GM18498 (cell line): ENCODE results near the gene EXOSC2.

Source experiments
- ATAC-seq: cut with Tn5 transposase; IDR thresholded peaks from one replicate; pipeline ENCODE4 v1.9.1; 2021; ENCODE audit warnings: mild to moderate bottlenecking, moderate library complexity; ENCODE audit not compliant: unreplicated experiment

EXOSC2 gene

DNA sequence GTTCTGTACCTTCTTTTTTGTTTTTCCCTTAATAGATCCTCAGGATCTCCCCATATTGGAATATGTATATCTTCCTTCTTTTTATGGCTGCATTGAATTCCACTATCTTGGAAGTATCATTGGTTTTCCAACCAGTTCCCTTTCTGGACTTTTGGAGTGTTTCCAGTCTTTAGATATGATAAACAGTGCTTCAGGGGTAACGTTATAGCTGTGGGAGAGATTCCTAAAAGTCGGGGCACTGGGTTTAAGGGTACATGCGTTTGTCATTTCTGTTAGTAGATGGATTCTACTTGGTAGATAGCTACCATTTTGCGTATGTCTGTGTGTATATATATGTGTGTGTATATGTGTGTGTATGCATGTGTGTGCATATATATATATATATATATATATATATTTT, 42.0 kb downstream of the EXOSC2 start:
- ATAC-seq, result no peak

- no peak for ATAC-seq
Measured at GRCh38 chr9:130736834-130737233, 43.3 kb downstream of the EXOSC2 start.

DNA sequence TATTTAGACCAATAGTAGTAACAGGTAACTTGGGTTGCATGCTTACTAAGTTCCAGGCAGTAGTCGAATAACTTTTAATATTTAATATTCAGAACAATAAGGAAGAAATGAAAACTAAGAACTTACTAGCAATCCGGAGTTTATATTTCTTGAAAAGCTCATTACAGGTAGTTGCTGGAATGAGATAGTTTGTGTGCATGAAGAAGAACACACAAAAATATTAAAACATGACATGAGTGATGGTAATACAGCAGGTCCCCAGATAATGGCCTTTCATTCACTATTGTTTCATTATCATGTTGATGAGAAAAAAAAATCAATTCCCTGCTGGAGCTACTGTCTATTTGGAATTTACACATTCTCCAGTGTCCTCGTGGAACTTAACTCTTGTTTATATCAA, 44.7 kb downstream of the EXOSC2 start:
- ATAC-seq, result no peak

DNA sequence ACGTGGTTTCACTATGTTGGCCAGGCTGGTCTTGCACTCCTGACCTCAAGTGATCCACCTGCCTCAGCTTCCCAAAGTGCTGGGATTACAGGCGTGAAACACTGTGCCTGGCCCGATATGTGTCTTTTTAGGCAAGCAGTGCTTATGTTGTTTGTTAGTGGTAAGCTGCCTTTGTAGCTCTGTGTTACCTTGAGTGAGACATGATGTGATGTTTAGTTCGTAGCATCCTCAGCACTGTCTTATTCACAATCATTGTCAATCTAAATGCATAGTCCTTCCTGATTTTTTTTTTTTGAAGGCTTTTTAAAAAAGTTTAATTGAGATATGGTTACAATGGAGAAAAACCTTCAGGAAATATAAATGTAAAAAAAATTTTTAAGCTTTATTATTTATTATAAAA, 45.5 kb downstream of the EXOSC2 start:
- ATAC-seq, result no peak

DNA sequence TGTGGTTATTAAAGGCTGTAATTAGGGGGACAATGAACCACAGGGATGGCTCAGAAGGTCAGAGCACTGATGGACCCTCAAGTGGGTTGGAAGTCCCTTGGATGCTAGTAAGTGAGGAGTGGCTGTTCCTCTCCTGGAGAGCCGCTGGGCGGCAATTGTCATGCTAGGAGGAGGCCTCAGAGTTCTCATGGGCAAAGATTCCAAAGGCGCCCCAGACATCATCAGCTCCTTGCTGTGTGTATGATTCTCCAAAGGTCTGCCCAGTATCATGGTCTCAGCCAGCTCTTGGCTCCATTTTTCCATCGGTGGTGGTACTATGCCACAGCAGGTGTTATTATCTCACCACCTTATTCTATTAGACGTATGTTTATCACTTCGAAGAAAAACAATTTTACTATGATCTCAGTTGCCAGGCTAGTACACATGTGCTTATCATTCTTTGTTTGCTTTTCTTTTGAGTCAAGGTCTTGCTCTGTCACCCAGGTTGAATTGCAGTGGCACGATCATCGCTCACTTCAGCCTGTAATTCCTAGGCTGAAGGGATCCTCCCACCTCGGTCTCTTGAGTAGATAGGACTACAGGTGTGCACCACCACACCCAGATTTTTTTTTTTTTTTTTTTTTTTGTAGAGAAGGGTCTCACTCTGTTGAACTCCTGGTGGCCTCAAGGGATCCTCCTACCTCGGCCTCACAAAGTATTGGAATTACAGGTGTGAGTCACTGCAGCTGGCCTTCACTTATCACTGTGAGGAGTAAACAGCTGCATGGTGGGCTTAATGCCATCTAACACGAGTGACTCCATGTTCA, 46.8 kb downstream of the EXOSC2 start:
- ATAC-seq, result no peak

DNA sequence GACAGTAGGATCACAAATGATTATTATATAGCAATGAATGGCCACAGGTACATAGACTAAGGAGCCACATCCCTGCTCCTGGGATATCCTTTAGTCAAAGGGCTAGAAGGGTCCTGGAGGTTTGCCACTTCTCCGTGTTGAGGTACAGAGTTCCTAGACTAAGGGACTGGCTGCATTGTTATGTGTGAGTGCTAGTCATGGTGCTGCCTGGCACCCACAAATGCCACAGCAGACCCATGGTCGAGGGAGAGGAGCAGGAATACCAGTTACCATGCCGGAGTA, 47.4 kb downstream of the EXOSC2 start:
- no peak for ATAC-seq

- no peak for ATAC-seq
Measured at GRCh38 chr9:130741831-130742449, 48.4 kb downstream of the EXOSC2 start.

DNA sequence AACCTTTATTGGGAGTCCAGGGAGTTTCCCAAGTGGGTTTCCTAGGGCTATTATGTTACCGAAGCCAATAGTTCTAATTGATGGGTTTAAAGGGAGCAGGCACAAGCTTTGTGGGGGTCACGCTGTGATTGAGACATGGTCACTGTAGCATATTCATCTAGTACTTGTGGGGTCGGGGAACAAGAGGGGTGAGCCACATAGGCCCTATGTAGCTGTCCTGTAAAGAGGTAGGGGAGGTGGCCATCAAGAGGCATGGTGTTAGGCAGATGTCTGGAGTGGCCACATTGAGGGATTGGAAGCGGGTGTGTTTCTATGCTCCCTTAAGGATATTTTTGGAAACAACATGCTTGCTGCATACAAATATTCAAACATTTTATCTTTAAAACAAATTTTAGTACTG, 50.1 kb downstream of the EXOSC2 start:
- no peak for ATAC-seq

GRCh38 chr9:130745210-130745800, 51.7 kb downstream of the EXOSC2 start:
- ATAC-seq, result no peak

DNA sequence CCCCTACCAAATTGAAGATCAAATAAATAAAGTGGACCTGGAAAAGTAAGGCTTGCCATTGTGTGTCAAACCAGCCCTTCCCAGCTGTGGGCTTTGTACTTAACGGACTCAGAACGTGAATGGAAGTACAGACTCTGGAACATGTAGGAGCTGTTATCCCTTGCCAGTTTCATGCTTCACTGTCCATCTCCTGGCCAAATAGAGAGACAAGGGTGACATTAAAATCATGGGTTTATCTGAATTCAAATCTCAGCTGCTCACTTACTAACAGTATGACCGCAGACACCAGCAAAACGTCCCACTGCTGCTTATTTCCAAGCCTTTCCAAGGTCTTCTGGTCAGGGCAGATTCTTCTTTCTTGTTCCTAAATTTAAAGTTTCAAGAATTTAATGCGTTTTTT, 52.2 kb downstream of the EXOSC2 start:
- ATAC-seq, result no peak

DNA sequence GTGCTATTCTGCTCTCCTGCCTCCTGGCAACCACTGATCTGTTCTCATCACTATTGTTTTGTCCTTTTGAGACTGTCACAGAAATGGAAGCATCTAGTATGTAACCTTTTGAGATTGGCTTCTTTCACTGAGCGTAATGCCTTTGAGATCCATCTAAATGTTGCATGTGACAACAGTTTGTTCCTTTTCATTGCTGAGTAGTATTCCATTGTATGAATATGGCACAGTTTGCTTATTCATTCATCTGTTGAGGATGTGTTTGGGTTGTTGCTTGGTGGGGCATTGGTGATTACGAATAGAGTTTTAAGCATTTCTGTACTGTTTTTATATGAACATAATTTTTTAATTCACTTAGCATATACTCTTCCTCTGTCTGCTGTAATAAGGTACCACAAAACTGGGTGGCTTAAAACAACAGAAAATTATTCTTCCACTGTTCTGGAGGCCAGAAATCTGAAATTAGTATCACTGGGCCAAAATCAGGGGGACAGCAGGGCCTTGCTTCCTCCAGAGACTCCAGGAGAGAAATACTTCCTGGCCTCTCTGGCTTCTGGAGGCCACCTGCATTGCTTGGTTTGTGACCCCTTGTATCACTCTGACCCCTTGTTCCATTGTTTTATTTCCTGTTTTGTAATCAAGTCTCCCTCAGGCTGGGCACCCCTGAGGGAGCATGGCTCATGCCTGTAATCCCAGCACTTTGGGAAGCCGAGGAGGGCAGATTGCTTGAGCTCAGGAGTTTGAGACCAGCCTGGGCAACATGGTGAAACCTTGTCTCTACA, 53.0 kb downstream of the EXOSC2 start:
- no peak for ATAC-seq

- no peak for ATAC-seq
Measured at GRCh38 chr9:130751631-130752355, 58.2 kb downstream of the EXOSC2 start.
